NCI-H526 treated with DMSO at 0.1 percent for 48 hours (cell line): ENCODE data around the gene FAM78B.

Experiments
- DNase-seq: peaks from one replicate; lab custom pipeline; 2025; lab: John Stamatoyannopoulos, UW

FAM78B gene

DNA sequence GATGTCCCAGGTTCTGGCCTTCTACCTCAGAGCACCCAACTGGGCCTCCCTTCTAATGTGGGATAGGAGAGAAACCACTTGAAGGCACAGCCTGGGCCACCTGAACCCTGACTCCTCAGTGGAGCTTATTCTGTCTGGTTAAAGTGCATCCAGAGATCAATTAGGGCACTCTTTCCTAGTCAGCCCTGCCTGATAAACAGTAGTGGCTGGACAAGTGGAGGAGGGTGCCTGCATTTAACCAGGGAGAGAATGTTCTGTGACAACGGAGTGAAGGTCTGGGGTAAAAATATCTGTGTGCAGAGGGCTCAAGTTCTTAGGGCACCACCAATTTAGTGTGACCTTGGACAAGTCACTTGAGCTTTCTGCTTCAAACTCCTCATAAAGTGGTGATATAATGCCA, 101.8 kb downstream of the FAM78B start:
- no peak for DNase-seq

DNA sequence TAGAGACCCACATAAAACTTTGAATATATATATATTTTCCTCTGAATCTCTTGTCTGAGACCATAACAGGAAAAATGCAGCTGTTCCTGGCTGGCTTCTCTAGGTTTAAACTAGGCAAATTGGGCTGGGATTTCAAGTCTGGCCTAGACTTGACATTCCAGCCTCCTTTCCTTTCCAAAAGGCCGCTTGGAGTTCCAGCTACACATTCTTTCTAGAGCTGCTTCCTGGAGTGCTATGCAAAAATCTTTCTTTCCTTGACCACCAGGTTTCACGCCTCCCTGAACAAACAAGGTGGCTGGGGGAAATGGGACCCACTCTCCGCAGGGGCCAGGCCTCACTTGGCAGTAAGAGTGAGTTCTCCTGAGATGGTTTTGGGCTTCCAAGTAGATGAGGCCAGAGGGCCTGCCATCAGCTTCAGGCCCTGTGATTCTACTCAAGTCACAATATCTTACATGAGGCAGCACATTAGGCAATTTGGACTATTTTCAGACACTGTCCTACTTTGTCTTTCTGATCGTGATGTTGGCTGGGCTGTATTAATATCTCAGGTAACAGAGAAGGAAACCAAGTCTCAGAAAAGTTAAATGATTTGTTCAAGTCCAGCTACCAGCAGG, 102.4 kb downstream of the FAM78B start:
- no peak for DNase-seq

DNA sequence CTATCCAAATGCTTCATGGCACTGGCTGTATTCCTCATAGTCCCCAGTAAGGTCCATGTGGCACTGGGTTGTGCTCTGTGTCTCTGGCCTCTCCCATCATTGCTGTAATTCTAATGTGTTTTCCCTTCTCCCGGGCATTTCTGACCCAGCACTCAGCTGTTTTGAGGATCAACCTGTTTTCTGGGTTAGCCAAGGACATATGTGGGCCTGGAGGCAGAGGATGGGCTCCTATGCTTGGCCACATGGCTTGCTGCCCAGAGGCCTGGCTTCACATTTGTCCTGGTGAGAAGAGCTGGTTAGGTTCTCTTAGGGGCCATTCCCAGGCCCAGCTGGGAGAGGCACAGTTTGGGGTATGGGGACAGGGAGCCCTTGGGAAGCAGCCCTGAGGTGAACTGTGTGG, 103.1 kb downstream of the FAM78B start:
- DNase-seq, result no peak

DNA sequence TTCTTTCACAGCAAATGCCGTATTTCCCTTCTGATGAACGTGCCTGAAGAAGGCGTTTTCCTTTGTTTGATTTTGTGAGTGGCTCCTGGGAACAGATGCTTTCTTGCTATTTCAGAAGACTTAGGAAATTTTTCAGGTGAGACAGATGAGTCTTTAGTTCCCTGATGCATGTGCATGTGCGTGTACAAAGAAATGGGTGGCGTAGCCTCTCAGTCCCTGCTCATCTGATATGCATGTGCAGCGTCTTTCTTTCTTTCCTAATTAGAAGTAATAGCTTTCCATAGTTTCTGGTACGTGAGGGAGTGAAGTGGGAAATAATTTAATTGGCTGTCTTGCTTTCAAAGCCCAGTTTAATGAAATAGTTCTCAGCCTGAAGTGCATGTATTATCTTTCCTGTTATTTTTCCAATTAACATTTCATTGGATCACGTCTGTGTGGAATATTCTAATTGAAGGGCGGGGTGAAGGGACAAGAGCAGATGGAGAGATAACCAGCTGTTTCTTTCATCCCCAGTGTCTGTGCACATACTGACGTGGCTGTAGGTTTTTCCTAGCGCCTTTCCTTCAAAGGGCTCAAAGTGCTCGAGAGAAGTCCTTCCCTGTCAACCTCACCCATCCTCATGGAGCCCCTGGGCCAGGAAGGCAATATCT, 104.3 kb downstream of the FAM78B start:
- DNase-seq, result peak; percentile 61

DNA sequence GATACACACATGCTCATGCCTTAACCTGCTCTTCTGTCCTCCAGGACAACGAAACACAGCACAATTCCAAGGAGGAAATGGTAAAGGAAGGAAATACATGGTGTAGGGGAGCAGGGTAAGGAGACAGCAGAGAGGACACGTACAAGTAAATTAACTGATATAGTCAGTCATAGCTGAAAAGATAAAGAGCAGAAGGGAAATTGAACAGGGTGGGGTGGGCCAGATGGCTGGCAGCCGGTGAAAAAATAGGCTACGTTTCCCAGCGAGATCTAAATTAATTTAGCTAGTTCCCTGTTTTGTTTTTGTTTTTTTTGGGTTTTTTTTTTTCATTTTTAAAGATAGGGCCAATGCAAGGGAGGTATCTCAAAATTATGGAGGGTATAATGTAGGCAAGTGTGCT, 109.2 kb downstream of the FAM78B start:
- DNase-seq, result no peak

DNA sequence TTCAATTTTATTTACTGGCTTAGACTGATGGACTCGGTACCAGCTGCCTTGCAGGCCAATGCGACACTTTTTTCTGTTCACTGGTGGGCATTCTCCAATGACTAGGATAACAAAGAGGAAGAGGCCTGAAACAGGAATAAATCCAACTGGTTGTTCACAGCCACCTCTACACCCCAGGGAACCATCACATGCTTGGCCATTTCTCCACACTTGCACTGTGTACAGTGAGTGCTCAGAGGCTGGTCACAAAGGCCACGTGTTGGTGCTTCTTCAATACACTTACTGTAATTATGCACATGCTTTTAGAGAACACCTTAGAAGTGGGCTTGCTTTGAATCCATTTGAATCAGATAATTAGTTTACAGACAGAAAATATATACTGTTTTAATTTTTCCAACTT, 113.4 kb downstream of the FAM78B start:
- no peak for DNase-seq

DNA sequence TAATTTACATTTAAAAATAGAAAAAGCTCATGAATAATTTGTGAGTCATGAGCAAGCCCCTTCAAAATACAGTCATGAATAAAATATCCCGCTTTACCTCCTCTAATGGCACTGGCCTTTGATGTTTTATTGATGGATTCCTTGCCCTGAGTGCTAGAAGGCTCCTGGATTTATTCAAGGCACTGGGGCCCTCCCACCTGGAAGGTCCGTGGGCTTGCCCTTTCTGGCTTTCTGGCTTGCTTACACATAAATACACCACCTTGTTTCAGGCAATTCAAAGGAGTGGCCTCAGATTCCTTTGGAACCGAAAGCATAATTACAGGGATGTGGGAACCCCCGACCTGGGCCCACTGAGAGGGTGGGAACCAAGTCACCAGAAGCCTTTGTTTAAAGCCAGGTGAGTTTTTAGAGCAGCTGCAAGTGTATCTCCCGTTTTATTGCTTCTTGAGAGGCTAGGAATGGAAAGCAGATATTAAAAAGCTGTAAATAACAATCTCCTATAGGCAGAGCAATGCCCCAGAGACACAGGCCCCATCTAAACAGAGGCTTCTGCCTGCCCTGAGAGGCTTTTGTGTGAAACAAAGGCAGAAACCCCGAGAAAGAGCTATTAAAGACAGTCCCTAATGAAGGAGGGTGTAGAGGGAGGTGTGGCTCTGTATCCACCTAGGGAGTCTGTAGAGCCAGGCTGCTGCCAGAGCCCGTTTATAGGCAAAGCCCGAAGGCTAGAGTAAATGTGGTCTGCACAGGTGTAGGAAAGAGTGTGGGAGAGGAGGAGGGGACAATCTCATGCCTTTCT, 126.4 kb downstream of the FAM78B start:
- DNase-seq, result peak; percentile 81

DNA sequence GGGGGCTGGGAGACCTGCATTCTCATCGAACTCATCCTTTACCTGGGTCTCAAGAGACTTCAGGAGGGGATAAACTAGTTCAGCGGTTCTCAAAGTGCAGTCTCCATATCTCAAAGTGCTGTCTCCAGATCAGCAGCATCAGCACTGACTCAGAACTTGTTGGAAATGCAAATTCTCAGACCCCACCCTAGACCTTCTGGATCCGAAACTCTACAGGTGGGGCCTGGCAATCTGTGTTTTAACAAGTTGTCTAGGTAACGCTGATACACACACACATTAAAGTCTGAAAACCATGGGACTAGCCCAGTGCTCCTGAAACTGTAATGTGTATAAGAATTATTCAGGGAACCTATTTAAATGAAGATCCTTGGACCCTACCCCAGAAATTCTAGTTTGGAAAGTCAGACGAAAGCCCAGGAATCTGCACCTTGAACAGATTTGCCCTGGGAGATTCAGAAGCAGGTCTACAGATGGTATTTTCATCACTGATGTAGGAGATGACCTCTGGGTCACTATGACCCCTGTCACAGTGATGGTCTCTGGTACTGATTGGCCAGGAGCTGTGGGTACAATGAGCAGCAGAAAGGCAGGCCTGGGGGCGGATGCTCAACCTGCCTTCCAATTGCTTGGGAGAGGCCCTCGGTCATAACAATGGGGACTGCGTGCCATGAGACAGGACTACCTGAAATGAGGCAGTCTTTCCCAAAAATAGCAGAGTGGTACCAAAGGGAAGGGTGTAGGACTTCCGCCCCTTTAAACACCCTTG, 127.2 kb downstream of the FAM78B start:
- no peak for DNase-seq

DNA sequence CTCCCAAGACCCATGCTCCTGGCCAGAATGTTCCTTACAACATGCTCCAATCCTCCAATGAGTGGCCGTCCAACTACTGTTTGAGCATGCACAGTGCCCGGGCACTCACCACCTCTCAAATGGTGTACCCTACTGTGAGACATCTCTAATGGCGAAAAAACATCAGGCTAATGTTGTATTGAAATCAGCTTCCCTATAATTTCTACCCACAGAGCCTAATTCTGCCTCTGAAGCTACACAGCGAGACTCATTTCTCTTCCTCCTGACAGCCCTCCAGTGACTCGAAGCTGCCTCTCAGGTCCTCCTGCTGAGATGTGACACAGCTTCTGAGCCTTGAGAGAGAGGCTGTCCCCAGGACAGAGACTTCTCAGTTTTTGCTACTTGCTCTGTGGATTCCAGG, 130.7 kb downstream of the FAM78B start:
- no peak for DNase-seq

DNA sequence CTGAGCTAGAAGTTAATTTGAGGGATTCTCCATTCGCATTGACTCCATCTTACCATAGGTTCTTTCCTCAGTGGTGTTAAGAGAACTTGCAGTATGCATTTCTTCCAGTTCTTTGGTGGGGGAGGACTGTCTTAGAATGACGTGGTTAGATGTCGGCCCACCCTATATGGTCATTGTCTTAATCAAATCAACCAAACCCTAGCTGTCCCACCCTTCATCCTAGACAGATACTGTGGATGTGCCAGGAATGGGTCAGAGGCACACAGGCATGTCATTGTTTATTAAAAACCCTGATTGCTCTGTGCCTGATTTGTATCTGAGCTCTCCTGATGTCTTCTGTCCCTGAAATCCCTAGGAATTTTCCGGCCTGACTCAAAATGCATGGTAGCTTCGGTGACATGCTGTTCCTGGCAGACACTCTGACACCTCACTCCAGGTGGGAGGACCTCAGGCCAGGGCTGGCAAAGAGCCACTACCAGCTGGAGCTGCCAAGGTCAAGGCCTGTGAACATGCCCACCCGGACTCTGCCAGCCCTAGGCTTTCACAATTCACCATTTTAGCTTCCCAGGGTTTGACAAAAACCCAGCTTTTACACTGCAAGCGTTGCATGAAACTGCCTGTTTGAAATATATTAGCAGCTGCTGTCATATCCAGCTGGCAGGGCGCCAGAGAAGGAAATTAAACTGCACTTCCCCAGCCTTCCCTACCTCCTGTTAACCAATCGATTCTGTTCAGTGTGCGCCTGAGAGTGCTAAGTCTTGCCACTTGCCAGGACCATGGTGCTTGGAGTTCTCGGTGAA, 134.0 kb downstream of the FAM78B start:
- DNase-seq, result peak; percentile 74

DNA sequence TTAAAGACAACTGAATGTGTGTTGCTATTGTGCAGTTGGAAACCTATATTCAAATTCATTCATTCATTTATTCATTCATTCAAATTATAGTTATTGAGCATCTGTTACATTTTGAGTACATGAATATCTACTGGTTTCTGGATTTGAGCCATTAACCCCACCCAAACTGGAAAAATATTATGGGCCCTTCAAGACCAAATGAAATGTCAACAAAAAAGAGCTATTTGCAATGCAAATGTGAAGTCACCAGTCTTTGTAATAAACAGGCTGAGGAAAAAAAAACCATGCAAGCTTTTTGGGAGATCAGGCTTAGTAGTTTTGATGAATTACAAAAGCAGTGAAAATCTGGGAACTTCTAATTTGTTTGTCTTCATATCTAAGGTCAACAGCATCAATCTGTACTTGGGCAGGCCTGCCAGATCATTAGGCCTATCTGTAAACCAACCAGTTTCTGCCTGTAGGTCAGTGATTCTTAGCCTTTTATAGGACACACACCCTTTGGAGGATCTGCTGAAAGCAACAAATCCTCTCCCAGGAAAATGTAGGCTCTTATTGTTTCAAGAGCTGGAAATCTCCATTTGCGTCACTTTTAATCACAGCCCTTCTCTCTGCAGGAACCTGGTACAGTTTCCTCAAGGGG, 134.7 kb downstream of the FAM78B start:
- peak; percentile 100 for DNase-seq

DNA sequence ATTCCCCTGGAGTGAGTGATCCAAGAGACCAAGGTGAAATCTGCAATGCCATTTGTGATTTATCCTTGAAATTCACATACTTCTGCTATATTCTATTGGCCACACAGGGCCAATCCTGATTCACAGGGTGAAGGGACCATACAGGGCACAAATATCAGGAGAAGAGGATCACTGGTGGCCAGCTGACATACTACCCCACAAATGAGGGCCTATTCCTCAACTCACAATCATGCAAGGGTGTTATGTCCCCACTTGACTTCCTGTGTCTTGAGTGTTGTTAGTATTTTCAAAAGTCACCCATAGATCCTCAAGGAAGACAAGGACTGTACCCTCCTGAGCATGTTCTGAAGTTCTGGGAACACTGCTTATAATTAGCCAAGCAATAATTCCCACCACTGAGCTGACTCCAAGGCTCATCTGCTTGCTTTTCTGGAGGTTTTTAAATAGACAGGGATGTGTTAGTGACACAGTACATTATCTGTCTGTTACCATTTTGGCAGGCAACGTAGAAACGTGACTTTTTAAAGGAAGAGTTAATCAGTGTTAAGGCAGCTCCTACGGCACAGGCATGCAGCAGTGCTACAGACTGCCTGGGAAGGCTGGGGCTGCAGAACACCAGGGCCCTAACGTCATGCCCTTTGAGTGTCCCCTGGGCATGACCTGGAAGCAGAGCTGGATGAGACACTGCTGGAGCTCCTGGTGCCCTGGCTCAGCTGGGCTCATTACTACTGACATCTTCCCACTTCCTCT, 137.4 kb downstream of the FAM78B start:
- no peak for DNase-seq

DNA sequence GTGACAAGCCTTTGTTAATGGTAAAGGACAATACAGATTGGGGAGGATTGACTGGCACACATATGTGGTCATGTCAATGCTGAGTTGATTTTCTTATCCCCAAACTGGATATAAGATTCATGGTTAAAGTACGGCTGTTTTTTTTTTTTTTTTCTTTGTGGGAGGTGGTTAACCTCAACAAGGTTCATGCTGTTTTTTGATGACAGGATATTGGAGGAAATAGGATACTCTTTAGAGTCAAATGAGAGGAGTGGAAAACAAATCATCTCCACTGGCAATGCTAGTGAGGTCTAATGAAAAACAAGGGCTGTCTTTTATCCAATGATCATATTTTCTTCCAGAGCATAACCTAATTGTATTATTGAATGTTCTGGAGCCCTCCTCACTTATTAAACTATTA, 140.2 kb downstream of the FAM78B start:
- DNase-seq, result no peak

DNA sequence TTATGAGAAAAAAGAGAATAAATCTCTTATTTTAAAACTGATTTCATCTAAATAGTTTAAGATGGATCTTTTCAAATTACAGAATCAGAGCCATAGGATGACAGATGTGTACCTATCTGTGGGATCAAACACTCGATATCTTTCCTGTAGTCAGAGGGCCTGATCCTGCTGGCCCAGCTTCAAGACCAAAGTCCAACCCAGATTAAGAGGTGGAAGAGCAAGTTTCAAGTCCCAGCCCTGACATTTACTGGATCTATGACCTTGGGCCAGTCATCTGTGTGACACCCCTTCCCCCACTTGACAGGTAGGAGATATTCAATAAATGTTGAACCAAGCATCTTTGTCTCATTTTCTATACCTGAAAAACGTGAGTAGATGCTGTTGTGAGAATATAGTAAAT, 140.7 kb downstream of the FAM78B start:
- no peak for DNase-seq

DNA sequence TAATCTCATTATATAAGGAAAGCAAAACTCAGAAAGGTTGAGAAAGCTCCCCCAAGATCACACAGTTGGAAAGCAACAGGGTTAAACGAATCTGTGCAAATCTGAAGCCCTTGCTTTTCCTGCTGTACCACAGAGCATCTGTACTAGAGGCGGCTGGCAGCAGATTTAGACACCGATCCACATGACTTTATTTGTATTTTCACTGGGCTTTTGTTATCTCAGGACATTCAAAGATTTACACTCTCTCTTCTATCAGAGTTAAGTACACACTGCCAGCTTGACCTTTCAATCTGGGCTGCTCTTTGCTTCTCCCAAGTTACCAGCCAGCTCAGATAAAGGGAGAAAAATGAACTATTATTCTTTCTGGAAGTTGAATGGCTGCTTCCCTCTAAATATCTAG, 146.6 kb downstream of the FAM78B start:
- no peak for DNase-seq
